ENCODE results near the gene LDLRAD4.

LDLRAD4 gene

GRCh38 chr18:13616525-13617035, 398.0 kb downstream of the LDLRAD4 start:
- H3K4me3 ChIP-seq (ENCODE audit: low read depth in 1 of 2, low read length in 2 of 2): no peak overlapping the region
- no peak overlapping the region for H3K9ac ChIP-seq (ENCODE audit: low read depth in 1 of 2, low read length in 2 of 2)
- H3K27me3 ChIP-seq (ENCODE audit: control insufficient read depth in 1 of 2, insufficient read depth in 2 of 2, low read length in 2 of 2): no peaks in the 10 kb centered on the region
- no peak overlapping the region for H3K27ac ChIP-seq (ENCODE audit: low read depth, low read length)
- H3K4me1 ChIP-seq (ENCODE audit: control insufficient read depth in 1 of 2, insufficient read depth in 2 of 2, low read length in 2 of 2): peaks cover 6 to 8% of the 10 kb centered on the region in 2 donors
- no peaks in the 10 kb centered on the region for H3K9me3 ChIP-seq (ENCODE audit: control insufficient read depth in 1 of 2, low read length in 2 of 2)
- no peaks in the 10 kb centered on the region for H3K36me3 ChIP-seq (ENCODE audit: control insufficient read depth in 1 of 2, insufficient read depth in 2 of 2, low read length in 2 of 2)

GRCh38 chr18:13617826-13618515, 399.4 kb downstream of the LDLRAD4 start:
- H3K9ac ChIP-seq (ENCODE audit: low read depth in 1 of 2, low read length in 2 of 2): no peak overlapping the region
- no peaks in the 10 kb centered on the region for H3K9me3 ChIP-seq (ENCODE audit: control insufficient read depth in 1 of 2, low read length in 2 of 2)
- H3K4me1 ChIP-seq (ENCODE audit: control insufficient read depth in 1 of 2, insufficient read depth in 2 of 2, low read length in 2 of 2): peaks cover 0 to 8% of the 10 kb centered on the region in 2 donors
- no peaks in the 10 kb centered on the region for H3K27me3 ChIP-seq (ENCODE audit: control insufficient read depth in 1 of 2, insufficient read depth in 2 of 2, low read length in 2 of 2)
- H3K27ac ChIP-seq (ENCODE audit: low read depth, low read length): no peak overlapping the region
- no peak overlapping the region for H3K4me3 ChIP-seq (ENCODE audit: low read depth in 1 of 2, low read length in 2 of 2)
- H3K36me3 ChIP-seq (ENCODE audit: control insufficient read depth in 1 of 2, insufficient read depth in 2 of 2, low read length in 2 of 2): peaks cover 0 to 9% of the 10 kb centered on the region in 2 donors

DNA sequence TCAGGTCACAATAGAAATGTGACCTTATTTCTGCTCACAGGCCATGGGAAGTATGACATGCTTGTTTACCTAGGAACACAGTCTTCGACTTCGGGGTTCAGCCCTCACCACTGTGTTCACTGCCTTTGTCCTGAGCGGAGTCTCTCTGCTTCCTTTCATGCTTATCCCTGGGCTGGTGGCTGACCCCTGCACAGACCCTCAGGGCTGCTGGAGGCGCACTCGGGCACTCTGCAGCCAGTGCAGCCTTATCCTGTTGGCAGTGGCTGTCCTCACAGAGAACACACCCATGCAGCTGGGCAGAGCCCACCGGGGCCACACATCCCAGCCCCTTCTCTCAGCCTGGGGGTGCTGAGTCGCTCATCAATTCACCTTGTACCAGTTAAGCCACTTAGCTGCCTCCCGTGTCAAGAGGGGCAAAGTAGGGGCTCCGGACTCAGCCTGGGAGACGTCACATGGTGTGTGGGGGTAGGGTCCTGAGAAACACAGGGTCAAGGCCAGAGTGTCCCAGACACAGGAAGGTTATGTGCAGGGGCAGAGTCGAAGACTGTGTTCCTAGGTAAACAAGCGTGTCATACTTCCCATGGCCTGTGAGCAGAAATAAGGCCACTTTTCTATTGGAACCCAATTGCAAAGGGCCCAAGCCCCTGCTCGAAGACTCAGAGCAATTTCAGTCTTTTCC, 400.3 kb downstream of the LDLRAD4 start:
- H3K9me3 ChIP-seq (ENCODE audit: control insufficient read depth in 1 of 2, low read length in 2 of 2): no peaks in the 10 kb centered on the region
- H3K4me1 ChIP-seq (ENCODE audit: control insufficient read depth in 1 of 2, insufficient read depth in 2 of 2, low read length in 2 of 2): peaks cover 0 to 8% of the 10 kb centered on the region in 2 donors
- peaks cover 0 to 13% of the 10 kb centered on the region in 2 donors for H3K36me3 ChIP-seq (ENCODE audit: control insufficient read depth in 1 of 2, insufficient read depth in 2 of 2, low read length in 2 of 2)
- no peaks in the 10 kb centered on the region for H3K27me3 ChIP-seq (ENCODE audit: control insufficient read depth in 1 of 2, insufficient read depth in 2 of 2, low read length in 2 of 2)
- no peak overlapping the region for H3K9ac ChIP-seq (ENCODE audit: low read depth in 1 of 2, low read length in 2 of 2)
- no peak overlapping the region for H3K4me3 ChIP-seq (ENCODE audit: low read depth in 1 of 2, low read length in 2 of 2)
- H3K27ac ChIP-seq (ENCODE audit: low read depth, low read length): no peak overlapping the region

DNA sequence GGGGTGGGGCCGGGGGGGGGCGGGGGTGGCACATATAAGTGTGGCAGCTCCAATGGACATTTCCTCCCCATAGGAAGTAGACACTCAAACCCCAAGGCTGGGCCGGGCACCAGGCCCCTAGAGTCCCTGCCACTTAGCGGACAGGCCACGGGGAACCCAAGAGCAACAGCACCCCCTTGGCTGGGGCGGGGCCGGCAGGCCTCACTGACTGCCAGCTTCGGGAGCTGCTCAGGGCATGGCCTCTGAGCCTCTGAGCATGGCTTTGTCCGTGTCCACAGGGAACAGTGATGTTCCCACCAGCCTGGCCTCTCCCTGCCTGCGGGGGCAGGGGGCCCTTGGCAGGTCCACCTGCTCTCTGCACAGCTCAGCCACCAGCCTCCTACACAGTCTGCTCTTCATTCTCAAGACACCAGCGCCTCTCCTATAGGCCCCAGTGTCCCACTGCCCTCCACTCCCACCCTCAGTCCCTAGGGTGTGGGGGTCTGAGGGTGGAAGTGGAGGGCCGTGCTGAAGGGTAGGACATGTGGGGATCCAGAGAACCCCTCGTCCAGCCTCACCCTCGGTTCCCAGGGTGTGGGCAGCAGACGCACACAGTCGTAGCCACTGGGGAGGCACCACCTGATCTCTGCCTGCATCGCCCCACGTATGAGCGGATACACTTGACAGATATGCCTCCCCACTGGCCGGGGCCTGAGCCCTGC, 401.1 kb downstream of the LDLRAD4 start:
- H3K4me1 ChIP-seq (ENCODE audit: control insufficient read depth in 1 of 2, insufficient read depth in 2 of 2, low read length in 2 of 2): peaks cover 0 to 6% of the 10 kb centered on the region in 2 donors
- no peak overlapping the region for H3K27ac ChIP-seq (ENCODE audit: low read depth, low read length)
- no peak overlapping the region for H3K4me3 ChIP-seq (ENCODE audit: low read depth in 1 of 2, low read length in 2 of 2)
- H3K36me3 ChIP-seq (ENCODE audit: control insufficient read depth in 1 of 2, insufficient read depth in 2 of 2, low read length in 2 of 2): peaks cover 1 to 13% of the 10 kb centered on the region in 2 donors
- no peaks in the 10 kb centered on the region for H3K27me3 ChIP-seq (ENCODE audit: control insufficient read depth in 1 of 2, insufficient read depth in 2 of 2, low read length in 2 of 2)
- H3K9me3 ChIP-seq (ENCODE audit: control insufficient read depth in 1 of 2, low read length in 2 of 2): no peaks in the 10 kb centered on the region
- H3K9ac ChIP-seq (ENCODE audit: low read depth in 1 of 2, low read length in 2 of 2): no peak overlapping the region

- Histone ChIP-seq H3K27ac (ENCODE audit: low read depth, low read length) (no peak overlapping the region), H3K27me3 (ENCODE audit: control insufficient read depth in 1 of 2, insufficient read depth in 2 of 2, low read length in 2 of 2) (no peaks in the 10 kb centered on the region), H3K4me1 (ENCODE audit: control insufficient read depth in 1 of 2, insufficient read depth in 2 of 2, low read length in 2 of 2) (peaks cover 0 to under 1% of the 10 kb centered on the region in 2 donors), H3K4me3 (ENCODE audit: low read depth in 1 of 2, low read length in 2 of 2) (no peak overlapping the region), H3K36me3 (ENCODE audit: control insufficient read depth in 1 of 2, insufficient read depth in 2 of 2, low read length in 2 of 2) (peaks cover 2 to 13% of the 10 kb centered on the region in 2 donors), H3K9ac (ENCODE audit: low read depth in 1 of 2, low read length in 2 of 2) (no peak overlapping the region), H3K9me3 (ENCODE audit: control insufficient read depth in 1 of 2, low read length in 2 of 2) (no peaks in the 10 kb centered on the region)
These were observed 401.7 kb downstream of the LDLRAD4 start for GRCh38 chr18:13620206-13620672.

DNA sequence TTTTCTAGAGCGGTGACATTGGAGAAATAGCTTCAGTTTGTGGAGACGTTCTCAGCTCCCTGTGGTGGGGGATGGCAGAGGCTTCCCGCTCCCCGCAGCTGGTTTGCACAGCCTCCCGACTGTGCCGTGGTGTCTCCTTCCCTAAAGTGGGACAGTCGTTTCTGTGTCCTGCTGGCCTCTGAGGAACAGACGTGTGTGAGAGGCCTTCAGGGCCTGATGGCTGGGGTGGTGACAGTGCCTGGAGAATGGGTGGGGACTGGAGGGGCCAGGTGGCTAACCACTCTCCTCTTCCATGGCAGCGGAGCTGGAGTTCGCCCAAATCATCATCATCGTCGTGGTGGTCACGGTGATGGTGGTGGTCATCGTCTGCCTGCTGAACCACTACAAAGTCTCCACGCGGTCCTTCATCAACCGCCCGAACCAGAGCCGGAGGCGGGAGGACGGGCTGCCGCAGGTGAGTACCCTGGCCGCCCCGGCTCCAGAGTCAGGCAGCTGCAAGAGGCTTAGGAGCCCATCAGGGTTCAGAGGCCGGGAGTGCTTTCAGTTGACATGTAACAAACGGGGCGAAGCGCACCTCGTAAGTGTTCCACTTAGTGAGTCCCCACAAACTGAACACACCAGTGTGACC, 402.4 kb downstream of the LDLRAD4 start:
- peaks cover 2 to 13% of the 10 kb centered on the region in 2 donors for H3K36me3 ChIP-seq (ENCODE audit: control insufficient read depth in 1 of 2, insufficient read depth in 2 of 2, low read length in 2 of 2)
- H3K27ac ChIP-seq (ENCODE audit: low read depth, low read length): no peak overlapping the region
- no peak overlapping the region for H3K9ac ChIP-seq (ENCODE audit: low read depth in 1 of 2, low read length in 2 of 2)
- no peaks in the 10 kb centered on the region for H3K9me3 ChIP-seq (ENCODE audit: control insufficient read depth in 1 of 2, low read length in 2 of 2)
- no peaks in the 10 kb centered on the region for H3K27me3 ChIP-seq (ENCODE audit: control insufficient read depth in 1 of 2, insufficient read depth in 2 of 2, low read length in 2 of 2)
- H3K4me1 ChIP-seq (ENCODE audit: control insufficient read depth in 1 of 2, insufficient read depth in 2 of 2, low read length in 2 of 2): no peaks in the 10 kb centered on the region
- H3K4me3 ChIP-seq (ENCODE audit: low read depth in 1 of 2, low read length in 2 of 2): no peak overlapping the region

GRCh38 chr18:13621446-13621849, 402.9 kb downstream of the LDLRAD4 start:
- H3K36me3 ChIP-seq (ENCODE audit: control insufficient read depth in 1 of 2, insufficient read depth in 2 of 2, low read length in 2 of 2): peaks cover 2 to 13% of the 10 kb centered on the region in 2 donors
- H3K4me1 ChIP-seq (ENCODE audit: control insufficient read depth in 1 of 2, insufficient read depth in 2 of 2, low read length in 2 of 2): no peaks in the 10 kb centered on the region
- no peak overlapping the region for H3K27ac ChIP-seq (ENCODE audit: low read depth, low read length)
- H3K4me3 ChIP-seq (ENCODE audit: low read depth in 1 of 2, low read length in 2 of 2): no peak overlapping the region
- no peaks in the 10 kb centered on the region for H3K9me3 ChIP-seq (ENCODE audit: control insufficient read depth in 1 of 2, low read length in 2 of 2)
- H3K9ac ChIP-seq (ENCODE audit: low read depth in 1 of 2, low read length in 2 of 2): no peak overlapping the region
- no peaks in the 10 kb centered on the region for H3K27me3 ChIP-seq (ENCODE audit: control insufficient read depth in 1 of 2, insufficient read depth in 2 of 2, low read length in 2 of 2)

- Histone ChIP-seq H3K27me3 (ENCODE audit: control insufficient read depth in 1 of 2, insufficient read depth in 2 of 2, low read length in 2 of 2) (no peaks in the 10 kb centered on the region), H3K9me3 (ENCODE audit: control insufficient read depth in 1 of 2, low read length in 2 of 2) (no peaks in the 10 kb centered on the region), H3K4me3 (ENCODE audit: low read depth in 1 of 2, low read length in 2 of 2) (no peak overlapping the region), H3K27ac (ENCODE audit: low read depth, low read length) (no peak overlapping the region), H3K36me3 (ENCODE audit: control insufficient read depth in 1 of 2, insufficient read depth in 2 of 2, low read length in 2 of 2) (peaks cover 2 to 13% of the 10 kb centered on the region in 2 donors), H3K4me1 (ENCODE audit: control insufficient read depth in 1 of 2, insufficient read depth in 2 of 2, low read length in 2 of 2) (no peaks in the 10 kb centered on the region), H3K9ac (ENCODE audit: low read depth in 1 of 2, low read length in 2 of 2) (no peak overlapping the region)
These were observed 403.5 kb downstream of the LDLRAD4 start for GRCh38 chr18:13621886-13622619.

DNA sequence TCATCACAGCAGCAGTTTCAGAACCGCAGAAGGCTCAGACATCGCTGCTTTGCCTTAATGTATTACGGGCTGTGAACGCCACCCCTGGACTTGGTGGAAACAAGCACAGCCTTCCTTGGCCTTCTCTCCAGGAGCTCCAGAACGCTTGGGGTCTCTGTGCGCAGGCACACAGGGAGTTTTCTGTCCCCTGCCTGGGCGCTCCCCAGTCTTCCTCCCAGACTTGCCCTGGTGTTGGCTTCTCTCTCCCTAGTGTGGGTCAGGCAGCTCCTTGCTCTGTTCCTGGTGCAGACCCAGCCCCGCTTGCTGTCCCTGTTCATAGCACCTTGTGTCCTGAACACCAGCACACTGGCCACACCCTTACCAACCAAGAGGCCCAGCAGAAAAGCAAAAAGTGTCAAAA, 404.2 kb downstream of the LDLRAD4 start:
- H3K4me3 ChIP-seq (ENCODE audit: low read depth in 1 of 2, low read length in 2 of 2): no peak overlapping the region
- no peak overlapping the region for H3K27ac ChIP-seq (ENCODE audit: low read depth, low read length)
- no peaks in the 10 kb centered on the region for H3K4me1 ChIP-seq (ENCODE audit: control insufficient read depth in 1 of 2, insufficient read depth in 2 of 2, low read length in 2 of 2)
- no peaks in the 10 kb centered on the region for H3K9me3 ChIP-seq (ENCODE audit: control insufficient read depth in 1 of 2, low read length in 2 of 2)
- no peak overlapping the region for H3K9ac ChIP-seq (ENCODE audit: low read depth in 1 of 2, low read length in 2 of 2)
- peaks cover 2 to 13% of the 10 kb centered on the region in 2 donors for H3K36me3 ChIP-seq (ENCODE audit: control insufficient read depth in 1 of 2, insufficient read depth in 2 of 2, low read length in 2 of 2)
- no peaks in the 10 kb centered on the region for H3K27me3 ChIP-seq (ENCODE audit: control insufficient read depth in 1 of 2, insufficient read depth in 2 of 2, low read length in 2 of 2)

Data from duodenal mucosa (tissue), 2 donors.